ENCODE results near the gene FGD4.

FGD4 gene

DNA sequence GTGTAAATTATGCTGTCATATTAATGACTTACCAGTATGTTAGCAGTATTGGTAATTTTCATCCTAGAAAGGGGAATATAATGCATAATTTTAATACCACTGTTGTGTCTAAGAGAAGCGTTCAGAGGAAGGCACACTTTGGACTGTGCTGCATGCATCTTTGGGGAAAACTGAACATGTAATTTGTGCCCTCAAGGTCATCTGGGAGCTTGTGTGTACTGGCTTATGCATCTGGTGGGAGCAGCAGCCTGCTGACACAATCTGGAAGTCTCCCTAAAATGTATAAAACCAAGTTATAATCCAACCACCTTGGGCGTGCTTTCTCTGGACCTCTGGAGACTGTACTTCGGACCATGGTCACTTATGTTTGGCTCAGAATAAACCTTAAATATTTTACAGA, 14.1 kb downstream of the FGD4 start:
- Mint-ChIP-seq H3K4me3 (no peak overlapping the region), H3K36me3 (ENCODE audit: low read depth) (no peaks in the 10 kb centered on the region), H3K27ac (peak overlapping the region in 1 of 3 experiments; percentile 26), H3K27me3 (ENCODE audit: low read depth) (peaks cover 3% of the 10 kb centered on the region), H3K4me1 (no peaks in the 10 kb centered on the region), H3K9me3 (no peaks in the 10 kb centered on the region)
- TF ChIP-seq, protein P1, sequence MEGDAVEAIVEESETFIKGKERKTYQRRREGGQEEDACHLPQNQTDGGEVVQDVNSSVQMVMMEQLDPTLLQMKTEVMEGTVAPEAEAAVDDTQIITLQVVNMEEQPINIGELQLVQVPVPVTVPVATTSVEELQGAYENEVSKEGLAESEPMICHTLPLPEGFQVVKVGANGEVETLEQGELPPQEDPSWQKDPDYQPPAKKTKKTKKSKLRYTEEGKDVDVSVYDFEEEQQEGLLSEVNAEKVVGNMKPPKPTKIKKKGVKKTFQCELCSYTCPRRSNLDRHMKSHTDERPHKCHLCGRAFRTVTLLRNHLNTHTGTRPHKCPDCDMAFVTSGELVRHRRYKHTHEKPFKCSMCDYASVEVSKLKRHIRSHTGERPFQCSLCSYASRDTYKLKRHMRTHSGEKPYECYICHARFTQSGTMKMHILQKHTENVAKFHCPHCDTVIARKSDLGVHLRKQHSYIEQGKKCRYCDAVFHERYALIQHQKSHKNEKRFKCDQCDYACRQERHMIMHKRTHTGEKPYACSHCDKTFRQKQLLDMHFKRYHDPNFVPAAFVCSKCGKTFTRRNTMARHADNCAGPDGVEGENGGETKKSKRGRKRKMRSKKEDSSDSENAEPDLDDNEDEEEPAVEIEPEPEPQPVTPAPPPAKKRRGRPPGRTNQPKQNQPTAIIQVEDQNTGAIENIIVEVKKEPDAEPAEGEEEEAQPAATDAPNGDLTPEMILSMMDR (IDR thresholded peaks at IDR 0.05; ENCODE audit: unreplicated experiment in 3 of 3): no peak

DNA sequence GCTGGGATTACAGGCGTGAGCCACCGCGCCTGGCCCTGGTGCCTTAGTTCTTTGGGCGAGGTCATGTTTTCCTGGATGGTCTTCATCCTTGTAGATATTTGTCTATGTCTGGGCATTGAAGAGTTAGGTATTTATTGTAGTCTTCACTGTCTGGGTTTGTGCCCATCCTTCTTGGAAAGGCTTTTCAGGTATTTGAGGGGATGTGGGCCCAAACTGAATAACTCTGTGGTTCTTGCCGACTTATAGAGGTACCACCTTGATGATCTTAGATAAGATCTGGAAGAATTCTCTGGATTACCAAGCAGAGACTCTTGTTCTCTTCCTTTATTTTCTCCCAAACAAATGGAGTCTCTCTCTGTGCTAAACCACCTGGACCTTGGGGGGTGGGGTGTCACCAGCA, 18.9 kb downstream of the FGD4 start:
- no peaks in the 10 kb centered on the region for H3K9me3 Mint-ChIP-seq
- peaks cover 4% of the 10 kb centered on the region for H3K36me3 Mint-ChIP-seq (ENCODE audit: low read depth)
- H3K27ac Mint-ChIP-seq: no peak overlapping the region
- no peak overlapping the region for H3K4me3 Mint-ChIP-seq
- TF ChIP-seq, protein P1 (IDR thresholded peaks at IDR 0.05; ENCODE audit: unreplicated experiment in 3 of 3): no peak
- H3K27me3 Mint-ChIP-seq (ENCODE audit: low read depth): no peaks in the 10 kb centered on the region
- H3K4me1 Mint-ChIP-seq: peaks cover 18% of the 10 kb centered on the region

DNA sequence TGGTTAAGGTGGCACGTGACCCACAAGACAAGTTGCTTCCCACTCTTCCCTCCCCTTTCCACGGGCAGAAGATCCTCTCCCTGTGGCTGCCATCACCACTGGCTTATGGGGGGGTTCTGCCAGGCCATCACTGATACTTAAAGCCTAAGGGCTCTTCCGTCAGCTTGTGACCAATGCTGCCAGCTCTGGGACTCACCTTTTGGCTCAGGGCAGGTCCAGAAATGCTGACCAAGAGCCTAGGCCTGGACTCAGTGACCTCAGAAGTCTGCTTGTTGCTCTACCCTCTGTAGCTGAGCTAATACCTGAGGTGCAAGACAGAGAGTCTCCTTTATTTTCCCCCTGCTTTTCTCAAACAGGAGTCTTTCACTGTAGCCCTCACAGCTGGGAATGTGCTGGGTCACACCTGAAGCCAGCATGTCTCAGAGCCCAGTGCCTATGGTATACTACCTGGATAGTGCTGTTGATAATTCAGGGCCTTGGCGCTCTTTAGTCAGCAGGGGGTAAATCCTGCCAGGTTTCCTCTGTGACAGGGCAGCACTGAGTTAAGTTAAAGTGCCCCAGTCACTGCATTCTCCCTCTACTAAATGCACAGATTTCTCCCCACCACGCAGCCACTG, 19.7 kb downstream of the FGD4 start:
- TF ChIP-seq, protein P1 (IDR thresholded peaks at IDR 0.05; ENCODE audit: unreplicated experiment in 3 of 3): no peak
- peaks cover 18% of the 10 kb centered on the region for H3K4me1 Mint-ChIP-seq

DNA sequence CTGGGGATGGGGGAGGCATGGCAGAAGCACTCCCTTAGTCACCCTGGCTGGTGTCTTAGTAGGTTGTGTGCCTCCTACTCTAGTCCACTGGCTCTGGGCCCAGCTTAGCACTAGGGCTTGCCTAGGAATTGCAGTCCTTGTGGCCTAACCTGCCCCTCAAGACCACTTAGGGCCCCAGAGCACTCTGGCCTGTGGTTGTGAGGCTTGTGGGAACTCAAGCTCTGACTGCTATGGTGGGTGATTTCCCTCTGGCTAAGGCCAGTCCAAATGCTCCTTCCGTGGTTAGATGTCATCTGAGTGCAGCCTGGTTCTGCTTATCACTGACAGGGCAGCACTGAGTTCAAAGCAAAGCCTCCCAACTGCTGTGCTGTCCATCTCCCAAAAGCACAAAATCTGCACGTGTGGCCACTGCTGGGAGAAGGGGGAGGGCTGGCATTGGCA, 20.2 kb downstream of the FGD4 start:
- Mint-ChIP-seq H3K4me1 (peaks cover 18% of the 10 kb centered on the region), H3K27me3 (ENCODE audit: low read depth) (no peaks in the 10 kb centered on the region), H3K36me3 (ENCODE audit: low read depth) (peaks cover 13% of the 10 kb centered on the region), H3K4me3 (no peak overlapping the region), H3K9me3 (peaks cover 6% of the 10 kb centered on the region), H3K27ac (no peak overlapping the region)
- TF ChIP-seq, protein P1 (IDR thresholded peaks at IDR 0.05; ENCODE audit: unreplicated experiment in 3 of 3): no peak

More for the DNA sequence above, 19.7 kb downstream of the FGD4 start:
- Mint-ChIP-seq H3K4me3 (no peak overlapping the region), H3K9me3 (peaks cover 3% of the 10 kb centered on the region), H3K27ac (no peak overlapping the region), H3K27me3 (ENCODE audit: low read depth) (no peaks in the 10 kb centered on the region), H3K36me3 (ENCODE audit: low read depth) (peaks cover 8% of the 10 kb centered on the region)

DNA sequence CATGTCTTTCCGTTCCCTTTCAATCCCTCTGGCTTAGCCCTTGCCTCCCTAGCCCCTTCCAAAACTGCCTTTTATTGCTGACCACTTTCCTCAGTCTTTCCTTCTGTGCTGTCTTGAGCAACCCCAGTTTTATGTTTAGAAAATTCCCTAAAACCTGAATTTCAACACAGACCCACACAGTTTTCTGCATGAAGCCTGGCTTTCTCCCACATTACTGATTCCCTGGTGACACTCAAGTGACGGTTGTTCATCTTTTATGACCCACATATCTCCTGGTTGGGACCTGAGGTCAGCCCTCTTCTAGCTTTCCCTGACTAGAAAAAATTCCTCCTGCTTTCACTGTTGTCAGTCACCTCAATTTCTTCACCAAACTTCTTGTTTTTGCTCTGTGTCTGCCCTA, 21.0 kb downstream of the FGD4 start:
- TF ChIP-seq, protein P1 (IDR thresholded peaks at IDR 0.05; ENCODE audit: unreplicated experiment in 3 of 3): no peak
- H3K9me3 Mint-ChIP-seq: peaks cover 11% of the 10 kb centered on the region
- no peak overlapping the region for H3K4me3 Mint-ChIP-seq
- no peak overlapping the region for H3K27ac Mint-ChIP-seq
- no peaks in the 10 kb centered on the region for H3K27me3 Mint-ChIP-seq (ENCODE audit: low read depth)
- H3K36me3 Mint-ChIP-seq (ENCODE audit: low read depth): peaks cover 19% of the 10 kb centered on the region
- H3K4me1 Mint-ChIP-seq: peaks cover 18% of the 10 kb centered on the region

DNA sequence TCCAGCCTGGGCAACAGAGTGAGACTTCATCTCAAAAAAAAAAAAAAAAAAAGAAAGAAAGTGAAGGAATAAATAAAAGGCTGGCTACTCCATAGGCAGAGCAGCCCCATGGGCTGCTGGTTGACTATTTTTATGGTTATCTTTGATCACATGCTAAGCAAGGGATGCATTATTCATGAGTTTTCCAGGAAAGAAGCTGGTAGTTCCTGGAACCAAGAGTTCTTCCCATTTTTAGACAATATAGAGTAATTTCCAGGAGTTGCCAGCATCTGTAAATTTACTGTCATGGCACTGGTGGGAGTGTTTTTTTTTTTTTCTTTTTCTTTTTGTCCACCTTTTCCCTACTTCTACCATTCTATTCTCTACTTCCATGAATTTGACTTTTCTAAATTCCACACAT, 24.2 kb downstream of the FGD4 start:
- Mint-ChIP-seq H3K27me3 (ENCODE audit: low read depth) (no peaks in the 10 kb centered on the region), H3K9me3 (peaks cover 38% of the 10 kb centered on the region), H3K4me1 (peaks cover 18% of the 10 kb centered on the region), H3K36me3 (ENCODE audit: low read depth) (peaks cover 47% of the 10 kb centered on the region), H3K27ac (no peak overlapping the region), H3K4me3 (no peak overlapping the region)
- TF ChIP-seq, protein P1 (IDR thresholded peaks at IDR 0.05; ENCODE audit: unreplicated experiment in 3 of 3): no peak

All from nephron (organoid).